ENCODE results near the gene KRT6B.
"Not testable (repeated sequence)": the region's sequence is repeated elsewhere in the genome, so short reads cannot be mapped to it uniquely, and the experiment has no call there.

The KRT6B gene

GRCh38 chr12:52452101-52452500, at the start of gene KRT6B:
Gene KRT6B (minus strand): TSS chr12:52452146. CDS start chr12:52452078, 68 bp downstream.
- DNase-seq = no peak

GRCh38 chr12:52501490-52501889, 49.5 kb upstream of the KRT6B start:
- DNase-seq = no peak

- not testable (repeated sequence) for DNase-seq
Observed at GRCh38 chr12:52500574-52500973, 48.6 kb upstream of the KRT6B start.

GRCh38 chr12:52499806-52500560, 48.0 kb upstream of the KRT6B start:
- DNase-seq = no peak

- DNase-seq = no peak
Observed at GRCh38 chr12:52498946-52499345, 47.0 kb upstream of the KRT6B start.

- DNase-seq = no peak
Observed at GRCh38 chr12:52497975-52498374, 46.0 kb upstream of the KRT6B start.

- DNase-seq = no peak
Observed at GRCh38 chr12:52496590-52497071, 44.7 kb upstream of the KRT6B start.

GRCh38 chr12:52496054-52496453, 44.1 kb upstream of the KRT6B start:
- DNase-seq = no peak

- DNase-seq = no peak
Observed at GRCh38 chr12:52495389-52495788, 43.4 kb upstream of the KRT6B start.

- no peak for DNase-seq
Observed at GRCh38 chr12:52494518-52494917, 42.6 kb upstream of the KRT6B start.

GRCh38 chr12:52494100-52494499, 42.2 kb upstream of the KRT6B start:
- DNase-seq = no peak

- DNase-seq = no peak
Observed at GRCh38 chr12:52493172-52493571, 41.2 kb upstream of the KRT6B start, which contains the start of gene KRT6A. Gene KRT6A (minus strand): TSS chr12:52493257. CDS start chr12:52493188, 69 bp downstream.

- not testable (repeated sequence) for DNase-seq
Observed at GRCh38 chr12:52492405-52492804, 40.5 kb upstream of the KRT6B start.

- DNase-seq = not testable (repeated sequence)
Observed at GRCh38 chr12:52491495-52491894, 39.5 kb upstream of the KRT6B start.

GRCh38 chr12:52488736-52489135, 36.8 kb upstream of the KRT6B start:
- DNase-seq = no peak

- not testable (repeated sequence) for DNase-seq
Observed at GRCh38 chr12:52487744-52488443, 35.9 kb upstream of the KRT6B start.

GRCh38 chr12:52487211-52487610, 35.3 kb upstream of the KRT6B start:
- no peak for DNase-seq

GRCh38 chr12:52486166-52487105, 34.5 kb upstream of the KRT6B start:
- DNase-seq = no peak

- no peak for DNase-seq
Observed at GRCh38 chr12:52480073-52480472, 28.1 kb upstream of the KRT6B start.

- no peak for DNase-seq
Observed at GRCh38 chr12:52477651-52478050, 25.7 kb upstream of the KRT6B start.

- DNase-seq = no peak
Observed at GRCh38 chr12:52474212-52474611, 22.3 kb upstream of the KRT6B start.

GRCh38 chr12:52473768-52474167, 21.8 kb upstream of the KRT6B start, which contains the start of gene KRT6C:
Gene KRT6C (minus strand): TSS chr12:52473805. CDS start chr12:52473737, 68 bp downstream.
- no peak for DNase-seq

GRCh38 chr12:52469853-52470252, 17.9 kb upstream of the KRT6B start:
- no peak for DNase-seq
